HG03066 (cell line): ENCODE data around the gene ASAP2.

Experiments
- ATAC-seq: cut with Tn5 transposase; IDR thresholded peaks from one replicate; pipeline ENCODE4 v1.9.1; 2021; ENCODE audit warnings: low read depth; ENCODE audit not compliant: unreplicated experiment

The ASAP2 gene

DNA sequence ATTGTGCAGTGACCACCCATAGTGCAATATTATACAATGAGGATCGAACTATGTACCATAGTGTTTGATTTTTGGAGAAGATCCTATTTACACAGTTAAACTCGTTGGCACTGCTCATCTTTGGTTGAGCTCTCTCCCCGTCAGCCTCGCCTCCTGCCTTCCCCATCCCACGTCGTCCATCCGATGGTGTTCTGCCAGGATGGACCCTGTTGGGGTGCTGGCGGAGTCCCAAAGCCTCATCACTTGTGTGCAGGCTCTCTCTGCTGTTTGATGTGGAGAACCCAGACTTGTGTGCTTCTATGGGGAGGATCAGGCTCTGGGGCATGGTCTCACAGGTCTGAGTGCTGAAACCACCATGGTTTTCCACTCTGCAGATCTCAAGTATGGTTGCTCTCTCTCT, 131.3 kb downstream of the ASAP2 start:
- ATAC-seq: no peak

DNA sequence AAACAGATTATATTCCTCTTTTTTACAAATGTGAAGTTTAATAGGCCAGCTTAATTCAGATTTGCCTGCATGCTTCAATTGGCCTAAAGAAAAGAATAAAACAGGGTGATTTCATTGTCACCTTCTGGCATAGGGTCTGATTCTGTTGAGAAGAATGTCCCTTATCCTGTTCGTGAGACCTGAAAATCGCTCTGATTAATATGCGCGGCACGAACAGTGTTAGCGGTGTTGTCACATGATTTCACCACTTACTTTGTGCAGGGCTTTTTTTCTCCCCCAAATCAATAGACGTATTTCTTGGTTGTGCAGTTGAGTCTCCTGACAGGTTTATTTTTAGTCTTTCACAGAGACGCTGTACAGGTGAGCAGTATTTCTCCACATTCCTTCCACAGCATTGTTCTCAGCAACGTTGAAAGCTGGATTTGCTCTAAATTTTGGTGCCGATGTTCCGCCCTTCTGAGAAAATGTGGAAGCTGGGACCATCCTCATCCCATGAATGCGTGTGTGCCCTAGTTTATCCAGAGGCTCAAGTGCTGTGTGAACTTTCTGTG, 134.8 kb downstream of the ASAP2 start:
- ATAC-seq: no peak

DNA sequence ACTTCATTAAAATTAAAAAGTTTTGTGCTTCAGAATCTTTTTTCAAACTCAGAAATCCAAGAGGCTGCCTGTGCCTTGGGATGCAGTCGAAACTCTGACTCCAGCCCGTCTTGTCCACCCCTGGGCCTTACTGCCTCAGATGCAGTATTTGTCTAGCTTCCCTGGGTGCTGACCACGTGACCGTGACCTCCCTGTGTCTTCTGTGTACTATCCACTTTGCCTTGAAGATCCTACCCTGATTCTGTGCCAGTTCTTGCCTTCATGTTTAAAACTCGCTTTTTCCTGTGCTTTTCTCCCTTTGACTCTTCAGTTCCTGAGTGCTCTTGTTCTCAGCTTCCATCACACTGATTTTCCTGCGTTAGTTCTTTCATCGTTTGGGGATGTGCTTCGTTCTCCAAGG, 136.0 kb downstream of the ASAP2 start:
- ATAC-seq: no peak

DNA sequence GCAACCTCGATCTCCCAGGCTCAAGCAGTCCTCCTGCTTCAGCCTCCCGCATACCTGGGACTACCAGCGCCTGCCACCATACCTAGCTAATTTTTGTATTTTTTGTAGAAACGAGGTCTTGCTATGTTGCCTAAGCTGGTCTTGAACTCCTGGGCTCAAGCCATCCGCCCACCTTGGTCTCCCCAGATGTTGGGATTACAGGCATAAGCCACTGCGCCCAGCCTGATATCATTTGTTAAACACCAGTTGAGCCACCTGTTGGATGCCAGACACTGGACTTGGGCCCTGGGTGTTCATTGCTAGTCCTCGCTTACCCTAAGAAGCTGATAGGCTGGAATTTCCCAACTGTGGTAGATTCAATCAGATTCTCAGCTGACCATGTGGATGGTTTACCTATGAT, 136.9 kb downstream of the ASAP2 start:
- ATAC-seq: no peak

- ATAC-seq: no peak
Measured at GRCh38 chr2:9344434-9344833, 137.8 kb downstream of the ASAP2 start.

GRCh38 chr2:9345343-9345742, 138.7 kb downstream of the ASAP2 start:
- ATAC-seq: no peak

DNA sequence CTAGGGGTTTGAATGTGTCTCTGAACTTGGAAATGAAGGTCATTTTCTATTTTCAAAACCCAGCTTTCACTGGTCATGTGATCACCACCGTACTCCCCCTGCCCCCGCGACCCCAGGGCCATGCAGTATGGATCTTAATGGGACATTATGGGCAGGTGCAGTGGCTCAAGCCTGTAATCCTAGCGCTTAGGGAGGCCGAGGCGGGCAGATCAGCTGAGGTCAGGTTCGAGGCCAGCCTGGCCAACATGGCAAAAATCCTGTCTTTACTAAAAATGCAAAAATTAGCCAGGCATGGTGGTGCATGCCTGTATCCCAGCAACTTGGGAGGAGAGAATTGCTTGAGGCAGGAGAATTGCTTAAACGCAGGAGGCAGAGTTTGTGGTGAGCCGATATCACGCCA, 139.4 kb downstream of the ASAP2 start:
- no peak for ATAC-seq

DNA sequence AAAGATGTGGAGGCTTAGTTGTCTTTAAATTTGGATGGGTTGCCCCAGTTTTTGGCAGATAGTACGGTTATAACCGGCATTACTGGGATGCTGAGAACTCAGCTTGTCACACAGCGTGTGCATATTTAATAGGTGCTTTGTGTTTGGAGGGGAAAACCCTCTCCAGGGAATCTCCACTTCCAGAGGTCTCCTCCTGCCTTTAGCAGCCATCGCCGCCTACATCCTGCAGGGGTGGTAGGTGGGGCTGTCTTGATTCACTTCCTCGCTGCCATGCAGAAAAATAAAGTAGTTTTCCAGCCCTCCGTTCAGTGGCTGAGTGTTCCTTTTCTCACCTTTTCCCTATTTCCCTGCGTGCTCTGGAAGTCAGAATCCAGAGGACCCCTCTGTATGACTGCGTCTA, 140.3 kb downstream of the ASAP2 start:
- ATAC-seq: no peak

- no peak for ATAC-seq
Measured at GRCh38 chr2:9347411-9347881, 140.8 kb downstream of the ASAP2 start.

- no peak for ATAC-seq
Measured at GRCh38 chr2:9354318-9354717, 147.7 kb downstream of the ASAP2 start.

GRCh38 chr2:9355270-9355669, 148.7 kb downstream of the ASAP2 start:
- no peak for ATAC-seq

DNA sequence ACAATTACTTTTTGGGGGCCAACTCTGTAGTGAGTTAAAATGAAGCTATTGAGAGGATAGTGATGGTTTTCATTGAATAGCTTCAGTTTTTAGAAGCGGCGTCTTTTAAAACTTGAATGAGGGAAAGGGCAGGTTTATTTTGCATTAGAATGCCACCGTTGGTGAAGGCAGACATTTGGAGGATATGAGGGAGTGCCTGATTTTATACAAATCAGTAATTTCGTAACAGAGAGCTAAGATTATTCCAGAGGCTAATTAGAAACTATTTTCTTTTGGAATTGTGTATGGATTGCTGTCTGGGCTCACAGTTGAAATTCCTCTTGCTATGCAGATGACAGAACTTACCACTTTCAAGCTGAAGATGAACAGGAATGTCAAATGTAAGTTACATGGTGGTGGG, 149.1 kb downstream of the ASAP2 start:
- no peak for ATAC-seq

- ATAC-seq: no peak
Measured at GRCh38 chr2:9356261-9356660, 149.6 kb downstream of the ASAP2 start.

- ATAC-seq: no peak
Measured at GRCh38 chr2:9358846-9359245, 152.2 kb downstream of the ASAP2 start.

GRCh38 chr2:9359463-9359862, 152.9 kb downstream of the ASAP2 start:
- no peak for ATAC-seq

DNA sequence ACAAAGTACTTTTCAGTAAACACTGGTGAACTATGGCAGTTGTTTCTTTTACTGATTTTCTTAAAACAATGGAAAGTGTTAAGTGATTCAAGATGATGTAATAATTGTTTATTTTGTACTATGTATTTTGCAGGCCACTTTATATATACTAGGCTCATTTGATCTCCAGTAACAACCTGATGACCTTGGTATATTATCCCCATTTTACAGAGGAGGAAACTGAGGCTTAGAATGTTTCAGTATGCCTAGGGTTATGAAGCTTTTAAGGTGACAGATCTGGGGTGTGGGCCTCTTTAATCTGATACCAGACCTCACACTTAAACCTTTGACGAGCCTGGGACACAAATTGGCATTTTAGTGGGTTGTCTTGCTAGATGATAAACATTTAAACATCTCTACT, 153.5 kb downstream of the ASAP2 start:
- no peak for ATAC-seq

DNA sequence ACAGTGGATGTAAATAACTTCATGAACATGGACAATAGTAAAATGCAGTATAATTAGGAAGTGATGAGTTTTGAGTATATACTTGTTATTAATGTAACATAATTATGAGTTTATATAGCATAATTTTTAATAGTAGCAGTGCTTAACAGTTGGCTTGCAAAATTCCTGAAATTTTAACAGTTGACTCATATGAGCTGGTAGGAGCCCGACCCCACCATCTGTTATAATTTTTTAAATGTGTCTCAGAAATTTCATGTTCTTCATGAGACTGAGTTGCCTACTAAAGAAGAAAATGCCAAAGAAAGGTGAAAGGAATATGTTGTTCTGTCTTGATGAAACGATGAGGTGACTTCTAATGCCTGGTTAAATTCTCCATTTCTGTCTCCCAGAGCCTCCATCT, 154.1 kb downstream of the ASAP2 start:
- no peak for ATAC-seq

DNA sequence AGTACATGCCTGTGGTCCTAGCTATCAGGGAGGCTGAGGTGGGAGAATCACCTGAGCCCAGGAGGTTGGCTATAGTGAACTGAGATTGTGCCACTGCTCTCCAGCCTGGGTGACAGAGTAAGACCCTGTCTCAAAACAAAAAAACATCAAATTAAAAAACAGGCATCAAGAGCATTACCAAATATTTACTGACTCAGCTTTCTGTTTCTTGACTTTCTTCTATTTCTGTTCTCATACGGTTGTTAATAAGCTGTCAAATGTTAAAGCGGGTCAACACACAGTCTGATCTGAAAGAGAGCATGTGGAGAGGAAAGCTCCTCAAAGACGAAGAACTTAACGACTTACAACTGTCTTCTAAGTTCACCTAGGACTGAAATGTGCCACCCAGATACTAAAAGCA, 157.8 kb downstream of the ASAP2 start:
- no peak for ATAC-seq

- no peak for ATAC-seq
Measured at GRCh38 chr2:9364791-9365497, 158.3 kb downstream of the ASAP2 start.

DNA sequence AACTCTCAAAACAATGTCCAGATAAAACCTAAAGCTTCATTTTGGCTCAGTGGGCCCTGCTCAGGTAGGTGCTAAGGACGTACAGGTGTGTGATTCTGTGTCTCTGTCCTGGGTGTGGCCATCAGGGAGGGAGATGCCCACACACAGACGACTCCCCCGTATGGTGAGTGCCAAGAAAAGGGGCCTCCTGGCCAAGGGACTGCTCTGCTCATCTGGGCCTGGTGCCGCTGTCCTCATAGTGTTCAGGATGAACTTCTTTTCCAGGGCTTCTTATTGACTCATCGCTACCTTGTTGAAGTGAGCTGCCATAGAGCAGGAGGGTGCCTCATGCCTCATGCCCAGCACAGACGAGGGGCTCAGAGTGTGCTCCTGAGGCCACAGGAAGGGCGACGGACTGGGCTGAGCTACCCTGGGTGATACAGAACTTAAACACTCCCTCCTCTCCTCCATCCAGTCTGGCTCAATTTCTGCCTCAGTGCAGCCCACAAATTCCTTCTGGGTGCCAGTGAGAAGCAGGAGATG, 158.9 kb downstream of the ASAP2 start:
- no peak for ATAC-seq

- no peak for ATAC-seq
Measured at GRCh38 chr2:9366026-9366425, 159.4 kb downstream of the ASAP2 start.

- no peak for ATAC-seq
Measured at GRCh38 chr2:9370746-9371145, 164.1 kb downstream of the ASAP2 start.
